Measurements from ENCODE around the gene CELF3.
"Not testable (repeated sequence)": the region's sequence is repeated elsewhere in the genome, so short reads cannot be mapped to it uniquely, and the experiment has no call there.

Gene CELF3

GRCh38 chr1:151716771-151717631, at the start of gene CELF3:
Gene CELF3 (minus strand): TSS chr1:151716803. CDS start chr1:151716020, 783 bp downstream.
- peak; percentile 42 to 77 for DNase-seq

- no peak for DNase-seq
Measured at GRCh38 chr1:151763990-151764389, 47.4 kb upstream of the CELF3 start.

- peak; percentile 61 to 75 for DNase-seq
Measured at GRCh38 chr1:151762941-151763921, 46.6 kb upstream of the CELF3 start, which contains the start of gene MRPL9. Gene MRPL9 (minus strand): TSS chr1:151763496. CDS start chr1:151763479, 17 bp downstream.

- DNase-seq, result no peak
Measured at GRCh38 chr1:151760597-151761385, 44.2 kb upstream of the CELF3 start.

- DNase-seq, result no peak
Measured at GRCh38 chr1:151759241-151759640, 42.6 kb upstream of the CELF3 start.

- no peak for DNase-seq
Measured at GRCh38 chr1:151756291-151756690, 39.7 kb upstream of the CELF3 start.

GRCh38 chr1:151741516-151741915, 24.9 kb upstream of the CELF3 start:
- DNase-seq, result no peak

- no peak for DNase-seq
Measured at GRCh38 chr1:151739590-151740355, 23.2 kb upstream of the CELF3 start.

- DNase-seq, result no peak
Measured at GRCh38 chr1:151737479-151737878, 20.9 kb upstream of the CELF3 start.

GRCh38 chr1:151737026-151737425, 20.4 kb upstream of the CELF3 start:
- DNase-seq, result no peak

- not testable (repeated sequence) for DNase-seq
Measured at GRCh38 chr1:151733995-151734394, 17.4 kb upstream of the CELF3 start.

- no peak for DNase-seq
Measured at GRCh38 chr1:151733126-151733525, 16.5 kb upstream of the CELF3 start.

GRCh38 chr1:151729966-151730291, 13.3 kb upstream of the CELF3 start:
- no peak for DNase-seq

GRCh38 chr1:151729157-151729965, 12.8 kb upstream of the CELF3 start:
- DNase-seq, result no peak

- peak; percentile 57 to 63 for DNase-seq
Measured at GRCh38 chr1:151728151-151729054, 11.8 kb upstream of the CELF3 start.

GRCh38 chr1:151723726-151724370, 7.2 kb upstream of the CELF3 start:
- DNase-seq, result no peak

GRCh38 chr1:151721788-151722510, 5.3 kb upstream of the CELF3 start:
- DNase-seq, result no peak

GRCh38 chr1:151720974-151721787, 4.6 kb upstream of the CELF3 start, which contains the start of gene RIIAD1:
Gene RIIAD1 (plus strand): TSS chr1:151721522. CDS start chr1:151721537, 15 bp downstream.
- no peak for DNase-seq
